BJ (cell line): ENCODE results near the gene AURKA. TPM values are rescaled to one million over a fixed set of nuclear protein-coding genes. Genes with fewer than 3 reads are reported as not detected.

Source experiments
- CTCF ChIA-PET: fragments of 350-600 bp; formaldehyde crosslinking; extraction: SDS; loops from one replicate; lab custom pipeline; 2021; ENCODE audit warnings: antibody characterized with exemption, inconsistent platforms; lab: Yijun Ruan, JAX
- POLR2A ChIA-PET: fragments of 300-600 bp; sonication (Branson Sonifier 250); formaldehyde crosslinking; extraction: SDS; loops from one replicate; lab custom pipeline; 2021; ENCODE audit warnings: antibody characterized with exemption; lab: Charles Lee
- DNase-seq: peaks from one replicate; pipeline ENCODE4 v3.0.0-alpha.2; 2011; ENCODE audit warnings: low read depth
- H3K27me3 ChIP-seq: 2 replicates; pipeline ENCODE4 v1.6.0; 2011; ENCODE audit warnings: low read length; ENCODE audit not compliant: control insufficient read depth, insufficient read depth
- H3K36me3 ChIP-seq: 2 replicates; pipeline ENCODE4 v1.5.1; 2011; ENCODE audit warnings: low read length; ENCODE audit not compliant: control insufficient read depth, insufficient read depth
- H3K4me3 ChIP-seq: 2 replicates; pipeline ENCODE4 v1.5.1; 2011; ENCODE audit warnings: low read depth, mild to moderate bottlenecking, control low read depth, low read length
- CTCF ChIP-seq: IDR thresholded peaks from 2 replicates; pipeline ENCODE4 v1.5.1; 2011; ENCODE audit warnings: low read depth, mild to moderate bottlenecking, control low read depth, inconsistent platforms, low read length, moderate library complexity; ENCODE audit not compliant: insufficient read depth
- polyA plus RNA-seq: library from polyadenylated mRNA; depleted of rRNA; stranded (reverse); fragments of >200 nt; gene quantifications from 2 replicates; pipeline ENCODE4 v1.2.3, GENCODE V29; 2011

Gene AURKA
- polyA plus RNA-seq, 1 experiment, result 40.4 TPM

DNA sequence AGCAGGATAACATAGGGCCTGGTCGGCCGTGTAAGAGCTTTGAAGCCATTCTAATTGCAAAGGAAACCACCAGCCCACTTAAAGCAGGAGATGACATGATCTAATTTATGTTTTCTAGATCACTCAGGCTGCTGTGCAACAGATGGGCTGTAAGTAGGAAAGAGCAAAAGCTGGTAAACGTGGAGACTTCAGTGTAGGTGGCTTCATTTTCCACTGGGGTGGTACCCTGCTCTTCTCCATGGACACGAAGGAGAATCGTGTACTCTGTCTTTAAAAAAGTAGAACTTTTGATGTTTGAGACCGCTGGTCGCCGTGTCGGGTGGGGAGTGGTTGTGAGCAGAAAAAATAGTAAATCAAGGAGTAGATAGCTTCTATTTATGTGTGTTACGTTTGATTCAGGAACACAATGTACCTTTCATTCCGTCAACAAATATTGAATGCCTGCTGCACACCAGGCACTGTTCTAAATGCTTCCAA, 26.4 kb upstream of the AURKA start:
- no peak overlapping the region for H3K4me3 ChIP-seq
- DNase-seq, result no peak
- no peak for TF ChIP-seq CTCF
- CTCF ChIA-PET, result interaction anchor here (1.2 kb wide), 1 partner anchor 17 kb away, joined by 5 read pairs; no protein-coding TSS in a partner anchor
- no peaks in the 10 kb centered on the region for H3K36me3 ChIP-seq
- POLR2A ChIA-PET, result interaction anchor here (0.7 kb wide), 1 partner anchor 44 kb away, joined by 7 read pairs; no protein-coding TSS in a partner anchor
- H3K27me3 ChIP-seq, result no peaks in the 10 kb centered on the region

DNA sequence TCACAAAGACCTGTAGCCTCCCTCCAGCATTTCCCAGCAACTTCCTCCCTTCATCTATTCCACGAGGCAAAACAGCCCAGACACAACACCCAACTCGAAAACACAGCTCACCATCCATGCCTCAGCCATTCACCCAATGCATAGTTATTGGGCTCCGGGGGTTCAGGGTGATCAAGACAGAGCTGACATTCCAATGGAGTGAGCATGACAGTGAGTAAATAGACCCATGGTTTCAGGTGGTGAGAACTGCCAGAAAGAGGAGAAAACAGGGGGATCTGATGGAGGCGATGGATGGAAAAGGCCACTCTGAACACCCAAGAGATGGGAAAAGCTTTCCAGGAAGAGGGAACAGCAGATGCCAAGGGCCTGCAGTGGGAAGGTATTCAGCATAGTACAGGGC, 25.9 kb upstream of the AURKA start:
- TF ChIP-seq CTCF, result no peak
- Histone ChIP-seq H3K36me3 (no peaks in the 10 kb centered on the region), H3K4me3 (no peak overlapping the region), H3K27me3 (no peaks in the 10 kb centered on the region)
- ChIA-PET CTCF (interaction anchor here (1.2 kb wide), 1 partner anchor 17 kb away, joined by 5 read pairs; no protein-coding TSS in a partner anchor), POLR2A (interaction anchor here (0.7 kb wide), 1 partner anchor 44 kb away, joined by 7 read pairs; no protein-coding TSS in a partner anchor)
- no peak for DNase-seq

DNA sequence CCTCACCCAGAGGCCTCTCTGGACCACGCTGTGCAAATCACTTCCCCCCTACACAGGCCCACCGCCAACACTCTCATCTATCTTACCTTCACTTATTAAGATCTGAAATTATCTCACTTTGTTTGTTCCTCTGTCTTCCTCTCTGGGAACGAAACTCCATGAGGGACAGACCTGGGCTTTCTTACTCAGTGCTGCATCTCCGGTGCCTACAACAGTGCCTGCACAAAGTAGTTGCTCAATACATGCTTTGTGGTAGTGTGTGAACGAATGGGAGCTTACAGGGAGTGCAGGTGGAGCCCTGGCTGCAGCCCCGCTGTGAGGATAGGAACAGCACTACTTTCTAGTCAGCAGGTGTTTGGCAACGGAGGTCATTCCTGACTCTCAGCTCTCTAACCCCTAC, 25.4 kb upstream of the AURKA start:
- no peaks in the 10 kb centered on the region for H3K27me3 ChIP-seq
- ChIA-PET CTCF (no interaction called here), POLR2A (no interaction called here)
- no peaks in the 10 kb centered on the region for H3K36me3 ChIP-seq
- no peak for DNase-seq
- no peak for TF ChIP-seq CTCF
- no peak overlapping the region for H3K4me3 ChIP-seq

DNA sequence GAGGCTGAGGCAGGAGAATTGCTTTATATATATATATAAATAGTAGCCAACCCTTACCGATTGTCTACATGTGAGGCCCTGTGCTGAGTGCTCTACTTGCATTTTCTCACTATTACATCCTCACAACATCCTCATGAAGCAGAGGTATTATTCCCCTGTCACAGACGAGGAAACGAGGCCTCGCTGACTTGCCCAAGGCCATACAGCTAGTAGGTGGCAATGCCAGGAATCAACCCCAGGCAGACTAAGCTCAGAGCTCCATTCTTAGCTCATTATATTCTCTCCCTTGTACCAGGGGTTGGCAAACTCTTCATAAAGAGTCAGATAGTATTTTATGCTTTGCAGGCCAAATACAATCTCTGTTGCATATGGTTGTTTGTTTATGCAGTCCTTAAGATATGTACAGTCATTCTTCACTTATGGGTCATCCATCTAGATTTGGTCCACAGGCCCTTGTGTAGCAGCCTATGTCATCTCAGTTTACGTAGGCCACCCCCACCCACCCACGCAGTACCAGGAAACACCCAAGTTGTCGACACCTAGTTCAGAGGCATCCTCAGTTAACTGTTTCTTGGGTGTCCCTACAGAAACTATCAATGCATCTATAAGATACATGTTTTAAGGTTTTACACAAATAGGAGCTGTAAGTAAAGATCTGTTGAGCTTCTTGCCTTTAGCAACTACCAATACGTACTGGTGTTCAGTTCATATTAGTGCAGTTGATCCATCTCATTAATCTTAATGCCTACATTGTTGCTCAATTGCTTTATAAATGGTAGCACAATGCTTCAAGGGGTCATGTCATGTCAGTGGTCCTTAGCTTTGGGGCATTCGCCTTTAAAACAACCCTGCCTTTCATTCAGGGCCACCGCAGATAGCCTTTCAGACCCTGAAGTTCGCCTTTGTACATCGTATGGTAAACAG, 23.1 kb upstream of the AURKA start:
- DNase-seq, result no peak
- Histone ChIP-seq H3K27me3 (no peaks in the 10 kb centered on the region), H3K36me3 (no peaks in the 10 kb centered on the region), H3K4me3 (no peak overlapping the region)
- TF ChIP-seq CTCF, result no peak
- POLR2A ChIA-PET, result interaction anchor here (0.6 kb wide), 1 partner anchor 19 kb away, joined by 3 read pairs; no protein-coding TSS in a partner anchor
- CTCF ChIA-PET, result interaction anchor here (1.0 to 1.9 kb wide), 4 partner anchors 14 to 90 kb away, joined by 3 to 6 read pairs (median 4); no protein-coding TSS in a partner anchor

GRCh38 chr20:56412949-56413348, 20.9 kb upstream of the AURKA start:
- POLR2A ChIA-PET, result interaction anchor here (0.7 kb wide), 1 partner anchor 21 kb away, joined by 8 read pairs; no protein-coding TSS in a partner anchor
- no peak overlapping the region for H3K4me3 ChIP-seq

More at GRCh38 chr20:56412949-56413348, 20.9 kb upstream of the AURKA start:
- no peak for TF ChIP-seq CTCF
- Histone ChIP-seq H3K27me3 (no peaks in the 10 kb centered on the region), H3K36me3 (0 out of 2 replicates have a peak, but pooled peaks cover 1% of the 10 kb centered on the region)
- DNase-seq, result no peak
- CTCF ChIA-PET, result interaction anchor here (1.2 to 1.6 kb wide), 3 partner anchors 9 to 102 kb away, joined by 3 to 6 read pairs (median 3); no protein-coding TSS in a partner anchor
